ENCODE measurements around the gene SHISA6.
"Not testable (repeated sequence)": the region's sequence is repeated elsewhere in the genome, so short reads cannot be mapped to it uniquely, and the experiment has no call there.

The SHISA6 gene

GRCh38 chr17:11298401-11298800 lies 57.4 kb downstream of the SHISA6 start:
- TF ChIP-seq CTCF (IDR thresholded peaks at IDR 0.05; ENCODE audit: insufficient read depth, low read depth, low read length, missing control alignments), result no peak
- H3K4me3 ChIP-seq (ENCODE audit: low read depth, low read length), result no peak overlapping the region
- no peak for DNase-seq (ENCODE audit: low read depth)

GRCh38 chr17:11300201-11300600 lies 59.2 kb downstream of the SHISA6 start:
- DNase-seq (ENCODE audit: low read depth), result no peak
- no peak for TF ChIP-seq CTCF (IDR thresholded peaks at IDR 0.05; ENCODE audit: insufficient read depth, low read depth, low read length, missing control alignments)

GRCh38 chr17:11300738-11301137 lies 59.7 kb downstream of the SHISA6 start:
- H3K4me3 ChIP-seq (ENCODE audit: low read depth, low read length), result no peak overlapping the region
- no peak for DNase-seq (ENCODE audit: low read depth)
- no peak for TF ChIP-seq CTCF (IDR thresholded peaks at IDR 0.05; ENCODE audit: insufficient read depth, low read depth, low read length, missing control alignments)

More at GRCh38 chr17:11300201-11300600, 59.2 kb downstream of the SHISA6 start:
- H3K4me3 ChIP-seq (ENCODE audit: low read depth, low read length), result no peak overlapping the region

GRCh38 chr17:11301874-11302273 lies 60.9 kb downstream of the SHISA6 start:
- not testable (repeated sequence) for DNase-seq (ENCODE audit: low read depth); H3K4me3 ChIP-seq (ENCODE audit: low read depth, low read length)

GRCh38 chr17:11302401-11303186 lies 61.6 kb downstream of the SHISA6 start:
- TF ChIP-seq CTCF (IDR thresholded peaks at IDR 0.05; ENCODE audit: insufficient read depth, low read depth, low read length, missing control alignments), result no peak
- DNase-seq (ENCODE audit: low read depth), result no peak
- H3K4me3 ChIP-seq (ENCODE audit: low read depth, low read length), result no peak overlapping the region

- DNase-seq (ENCODE audit: low read depth), result no peak
- TF ChIP-seq CTCF (IDR thresholded peaks at IDR 0.05; ENCODE audit: insufficient read depth, low read depth, low read length, missing control alignments), result no peak
- H3K4me3 ChIP-seq (ENCODE audit: low read depth, low read length), result no peak overlapping the region
Measured at GRCh38 chr17:11303773-11304394, 62.9 kb downstream of the SHISA6 start.

- DNase-seq (ENCODE audit: low read depth), result no peak
- no peak for TF ChIP-seq CTCF (IDR thresholded peaks at IDR 0.05; ENCODE audit: insufficient read depth, low read depth, low read length, missing control alignments)
- H3K4me3 ChIP-seq (ENCODE audit: low read depth, low read length), result no peak overlapping the region
Measured at GRCh38 chr17:11304568-11304967, 63.6 kb downstream of the SHISA6 start.
